C4-2B (cell line): ENCODE measurements around the gene VSTM4.

Experiments
- CTCF ChIP-seq: fragments of 450-650 bp; conservative IDR thresholded peaks from 2 replicates; pipeline ENCODE4 v1.5.1; 2017; ENCODE audit warnings: mild to moderate bottlenecking
- ZFX ChIP-seq: fragments of 450-650 bp; IDR thresholded peaks from 2 replicates; pipeline ENCODE4 v1.6.1; 2017

GRCh38 chr10:49057231-49057880 lies 58.0 kb downstream of the VSTM4 start:
- no peak for TF ChIP-seq CTCF
- no peak for TF ChIP-seq ZFX
